Spleen (tissue), 13 donors: ENCODE measurements around the gene PELI2. TPM values are rescaled to one million over a fixed set of nuclear protein-coding genes. Genes with fewer than 3 reads are reported as not detected.

Source experiments
- DNase-seq: peaks from one replicate; pipeline ENCODE4 v3.0.0-alpha.2; 2020
- H3K27ac ChIP-seq, 8 donors: fragments of 200-600 bp; sonication (generic) in 7 of 8; 1 replicate in 4 of 8; 2 replicates in 4 of 8; pipeline versions ENCODE4 v1.5.0 to v1.8.0; 2016 to 2021; ENCODE audit warnings: inconsistent platforms in 4 of 8, mild to moderate bottlenecking in 4 of 8, moderate library complexity in 1 of 8
- H3K27me3 ChIP-seq, 7 donors: fragments of 200-600 bp; sonication (generic) in 6 of 7; replicated peaks in 1 of 7; 1 replicate in 4 of 7; 2 replicates in 3 of 7; pipeline versions ENCODE4 v1.5.0 to v1.8.0; 2016 to 2021; ENCODE audit warnings: inconsistent platforms in 3 of 7, mild to moderate bottlenecking in 1 of 7
- H3K36me3 ChIP-seq, 6 donors: fragments of 200-600 bp; sonication (generic) in 5 of 6; 1 replicate in 4 of 6; 2 replicates in 2 of 6; pipeline versions ENCODE4 v1.5.0 to v1.8.0; 2016 to 2021; ENCODE audit warnings: inconsistent platforms in 2 of 6
- H3K4me1 ChIP-seq, 6 donors: fragments of 200-600 bp; sonication (generic) in 5 of 6; 1 replicate in 3 of 6; 2 replicates in 3 of 6; pipeline versions ENCODE4 v1.5.0 to v1.8.0; 2016 to 2021; ENCODE audit warnings: inconsistent platforms in 3 of 6
- H3K4me3 ChIP-seq, 8 donors: fragments of 200-600 bp; sonication (generic) in 7 of 8; 1 replicate in 4 of 8; 2 replicates in 4 of 8; pipeline versions ENCODE4 v1.5.0 to v1.8.0; 2016 to 2021; ENCODE audit warnings: inconsistent platforms in 4 of 8, mild to moderate bottlenecking in 4 of 8, moderate library complexity in 2 of 8
- H3K9me3 ChIP-seq, 8 donors: fragments of 200-600 bp; sonication (generic) in 7 of 8; 1 replicate in 4 of 8; 2 replicates in 4 of 8; pipeline versions ENCODE4 v1.5.0 to v1.8.0; 2016 to 2021; ENCODE audit warnings: inconsistent platforms in 4 of 8
- POLR2A ChIP-seq, 3 donors: fragments of 450-650 bp; IDR thresholded peaks; one replicate each; pipeline ENCODE4 v1.5.1; 2017; ENCODE audit warnings: antibody characterized with exemption in 3 of 3, mild to moderate bottlenecking in 1 of 3
- POLR2AphosphoS5 ChIP-seq, 3 donors: sonication (generic); formaldehyde crosslinking; IDR thresholded peaks; one replicate each; pipeline ENCODE4 v1.5.1; 2017; ENCODE audit warnings: antibody characterized with exemption in 3 of 3
- WGBS, 5 donors: extraction: QIAGEN DNeasy Blood & Tissue Kit in 3 of 5; methylation state at CpG; one replicate each; pipeline versions ENCODE4 v1.1.5 to v1.1.7; 2013 to 2018; 5-methylcytosine and 5-hydroxymethylcytosine counted together
- intact Hi-C: fragments of 100-400 bp; cut with DNase I; formaldehyde crosslinking; loops from one replicate; pipeline ENCODE4 v1.15.0; 2023; ENCODE audit warnings: low total_unique reads
- long read RNA-seq, 2 donors: transcript quantifications; one replicate each; lab custom pipeline, GENCODE V29; 2026
- polyA plus RNA-seq, 3 donors: library from polyadenylated mRNA; stranded (reverse); fragments of 200-250 nt; gene quantifications; one replicate each; pipeline ENCODE4 v1.2.1, GENCODE V29; 2013
- total RNA-seq, 7 donors: library from RNA; depleted of rRNA in 3 of 7; stranded (reverse); fragments of >200 nt in 3 of 7; fragmentation: NEBNext Ultra II Directional in 4 of 7; extraction: Animal tissue kit (Norgen Biotek cat#: 25700) in 4 of 7; gene quantifications; one replicate each; pipeline versions ENCODE4 v1.1.0 to v1.2.1, GENCODE V29; 2016 to 2021
- TF ChIP-seq, protein P1 (sequence below), 11 experiments: fragments of 200-600 bp in 7 of 11; fragments of 450-650 bp in 4 of 11; sonication (generic) in 4 of 11; IDR thresholded peaks in 8 of 11; conservative IDR thresholded peaks in 3 of 11; 1 replicate in 7 of 11; 2 replicates in 4 of 11; pipeline versions ENCODE4 v1.4.0 to v1.8.0; 2016 to 2021; ENCODE audit warnings: antibody characterized with exemption in 11 of 11, inconsistent platforms in 4 of 11, mild to moderate bottlenecking in 1 of 11
- donor health status: healthy with polysubstance abuse.
- donor health status: DM: no; HTN: no; CAD: no; lungs with moderate emphysema.
- donor health status: DM: no; HTN: no; CAD: no.
- donor health status: Bipolar disorder and iron deficiency.
- donor health status: healthy.
- donor health status: DM: no; HTN: no; CAD: no.
- donor health status: DM: yes; HTN: yes; CAD: no.

PELI2 gene
- total RNA-seq (10 to 100 TPM; 14.9 to 25.3 (median 20.3) TPM), polyA plus RNA-seq (1 to 10 TPM; 2.1 to 3.0 (median 2.5) TPM)
- long read RNA-seq, donor 1, full-length matches to known transcripts = 1 of 35 reads
- long read RNA-seq, donor 1, partial matches to known transcripts = 34 of 35 reads
- long read RNA-seq, donor 1, other reads (novel, unspliced or antisense) = 0 of 35 reads
- long read RNA-seq, donor 2 = 0 reads

DNA sequence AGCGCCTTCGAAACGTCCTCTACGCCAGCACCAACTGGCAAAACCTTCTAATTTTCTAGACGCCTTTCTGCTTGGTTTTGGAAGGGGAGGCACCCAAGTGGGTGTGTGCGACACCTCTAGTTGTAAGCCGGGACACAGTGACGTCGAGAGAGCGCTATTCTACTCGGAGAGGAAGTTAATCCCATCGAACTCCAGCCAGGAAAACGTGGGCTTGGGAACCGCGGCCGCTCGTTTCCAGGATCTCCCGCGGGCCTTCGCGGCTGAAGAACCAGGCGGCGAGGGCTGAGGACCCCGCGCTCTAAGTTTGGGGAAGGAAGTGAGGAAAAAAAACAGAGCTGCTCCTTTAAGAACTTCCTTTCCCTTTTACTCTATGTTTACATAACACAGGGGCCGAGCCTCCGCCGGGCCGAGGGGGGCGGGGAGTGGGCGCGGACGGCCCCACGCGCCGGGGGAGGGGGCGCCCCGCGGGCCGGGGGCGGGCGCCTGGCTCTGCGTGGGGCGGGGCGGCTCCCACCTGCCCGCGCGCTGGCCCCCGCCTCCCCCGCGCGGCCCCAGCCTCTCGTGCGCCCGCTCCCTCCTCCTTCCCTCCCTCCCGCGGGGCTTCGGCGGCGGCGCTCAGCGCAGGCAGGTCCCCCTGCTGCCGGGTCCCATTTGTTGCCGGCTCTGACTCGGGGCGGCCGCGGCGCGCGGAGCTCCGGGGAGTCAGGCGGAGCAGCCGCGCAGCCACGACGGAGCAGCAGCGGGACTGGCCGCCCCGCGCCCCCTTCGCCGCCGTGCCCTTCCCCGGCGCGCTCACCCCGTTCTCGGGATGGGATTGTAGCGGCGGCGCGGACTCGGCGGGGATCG lies at the start of gene PELI2:
TSS of gene PELI2 (plus strand) at position 647 of the 846 bp plus-strand sequence. CDS start 250 bp downstream, outside the sequence.
- TF ChIP-seq, protein P1, sequence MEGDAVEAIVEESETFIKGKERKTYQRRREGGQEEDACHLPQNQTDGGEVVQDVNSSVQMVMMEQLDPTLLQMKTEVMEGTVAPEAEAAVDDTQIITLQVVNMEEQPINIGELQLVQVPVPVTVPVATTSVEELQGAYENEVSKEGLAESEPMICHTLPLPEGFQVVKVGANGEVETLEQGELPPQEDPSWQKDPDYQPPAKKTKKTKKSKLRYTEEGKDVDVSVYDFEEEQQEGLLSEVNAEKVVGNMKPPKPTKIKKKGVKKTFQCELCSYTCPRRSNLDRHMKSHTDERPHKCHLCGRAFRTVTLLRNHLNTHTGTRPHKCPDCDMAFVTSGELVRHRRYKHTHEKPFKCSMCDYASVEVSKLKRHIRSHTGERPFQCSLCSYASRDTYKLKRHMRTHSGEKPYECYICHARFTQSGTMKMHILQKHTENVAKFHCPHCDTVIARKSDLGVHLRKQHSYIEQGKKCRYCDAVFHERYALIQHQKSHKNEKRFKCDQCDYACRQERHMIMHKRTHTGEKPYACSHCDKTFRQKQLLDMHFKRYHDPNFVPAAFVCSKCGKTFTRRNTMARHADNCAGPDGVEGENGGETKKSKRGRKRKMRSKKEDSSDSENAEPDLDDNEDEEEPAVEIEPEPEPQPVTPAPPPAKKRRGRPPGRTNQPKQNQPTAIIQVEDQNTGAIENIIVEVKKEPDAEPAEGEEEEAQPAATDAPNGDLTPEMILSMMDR (IDR thresholded peaks at IDR 0.05 in 8 of 11, conservative IDR thresholded peaks at IDR 0.05 in 3 of 11) = peak in 5 of 11 experiments; percentile 2 to 27 (median 12)
- peak in 2 of 3 donors; percentile 52 to 69 for TF ChIP-seq POLR2A (IDR thresholded peaks at IDR 0.05)
- peak; percentile 89 to 95 (median 91) for TF ChIP-seq POLR2AphosphoS5 (IDR thresholded peaks at IDR 0.05)
- Histone ChIP-seq H3K27ac (peak within 1 kb of the TSS; percentile 84 to 99 (median 96)), H3K4me3 (peak within 1 kb of the TSS; percentile 49 to 88 (median 76)), H3K36me3 (no peaks in the 10 kb centered on the region), H3K4me1 (peaks cover 10 to 70% (median 43%) of the 10 kb centered on the region in 6 donors), H3K9me3 (no peaks in the 10 kb centered on the region), H3K27me3 (peaks cover 0 to 4% (median 0%) of the 10 kb centered on the region in 7 donors)
- WGBS, 5 donors = 1% methylated on average over 42 to 94 of the region's 96 CpGs
- peak; percentile 98 for DNase-seq
- intact Hi-C loops = no loop called here

GRCh38 chr14:56073799-56074198 lies 44.4 kb upstream of the PELI2 start:
- Histone ChIP-seq H3K36me3 (no peaks in the 10 kb centered on the region), H3K9me3 (no peaks in the 10 kb centered on the region), H3K27ac (no peak overlapping the region), H3K27me3 (no peaks in the 10 kb centered on the region), H3K4me1 (no peaks in the 10 kb centered on the region), H3K4me3 (no peak overlapping the region)
- DNase-seq = no peak
- WGBS, 5 donors = 66 to 78% (median 74%) methylated on average over 4 of the region's 4 CpGs
- intact Hi-C loops = no loop called here
- TF ChIP-seq, protein P1 (IDR thresholded peaks at IDR 0.05 in 8 of 11, conservative IDR thresholded peaks at IDR 0.05 in 3 of 11) = no peak
- TF ChIP-seq POLR2A (IDR thresholded peaks at IDR 0.05) (no peak), POLR2AphosphoS5 (IDR thresholded peaks at IDR 0.05) (peak in 1 of 3 donors; percentile 54)

DNA sequence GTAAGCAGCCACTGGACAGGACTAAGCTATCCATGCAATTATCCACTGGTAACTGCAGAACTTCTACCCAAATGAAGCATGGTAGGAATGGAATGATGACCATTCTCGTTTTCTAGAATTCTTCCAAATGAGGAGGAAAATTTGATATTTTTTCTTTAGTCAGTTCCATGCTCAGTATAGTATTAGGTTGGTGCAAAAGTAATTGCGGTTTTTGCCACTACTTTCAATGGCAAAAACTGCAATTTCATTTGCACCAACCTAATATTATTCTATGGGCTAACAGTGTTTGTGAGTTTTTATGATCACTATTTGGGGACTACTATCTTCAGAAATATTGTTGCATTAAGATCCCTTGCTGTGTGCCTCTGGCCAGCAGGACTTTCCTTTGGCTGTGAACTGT lies 42.9 kb upstream of the PELI2 start:
- intact Hi-C loops = no loop called here
- H3K4me1 ChIP-seq = no peaks in the 10 kb centered on the region
- WGBS, 5 donors = 67 to 93% (median 86%) methylated on average over 2 of the region's 2 CpGs

More for the DNA sequence above, 42.9 kb upstream of the PELI2 start:
- no peaks in the 10 kb centered on the region for H3K9me3 ChIP-seq
- H3K4me3 ChIP-seq = no peak overlapping the region
- no peak for DNase-seq
- H3K27me3 ChIP-seq = no peaks in the 10 kb centered on the region
- H3K36me3 ChIP-seq = no peaks in the 10 kb centered on the region
- TF ChIP-seq, protein P1 (IDR thresholded peaks at IDR 0.05 in 8 of 11, conservative IDR thresholded peaks at IDR 0.05 in 3 of 11) = no peak
- TF ChIP-seq POLR2AphosphoS5 (IDR thresholded peaks at IDR 0.05) (no peak), POLR2A (IDR thresholded peaks at IDR 0.05) (no peak)
- no peak overlapping the region for H3K27ac ChIP-seq
